Nucleus accumbens (tissue), 56 donors: Measurements from ENCODE around the gene TNNI3K.

Experiments
- DNase-seq, 56 donors: peaks; one replicate each; lab custom pipeline; 2025; lab: John Stamatoyannopoulos, UW

The TNNI3K gene

DNA sequence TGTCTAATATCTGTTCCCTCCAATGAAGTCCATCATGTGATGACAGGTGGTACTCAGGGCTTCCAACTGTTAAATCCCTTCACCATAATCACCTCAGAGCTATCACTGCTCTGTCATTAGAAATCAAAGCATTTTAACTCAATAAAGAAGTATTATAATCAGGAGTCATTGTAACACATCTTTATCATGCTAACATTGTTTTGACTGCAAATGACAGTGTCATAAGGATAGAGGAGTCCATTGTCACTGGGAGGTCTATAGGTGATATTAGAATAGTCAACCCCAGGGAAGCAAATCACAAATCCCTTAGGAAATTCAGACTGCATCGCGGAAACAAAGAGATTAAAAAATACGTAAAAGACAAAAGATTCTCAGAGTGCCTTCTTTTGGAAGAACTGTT, 246.4 kb downstream of the TNNI3K start:
- DNase-seq, result no peak

- DNase-seq, result no peak
Measured at GRCh38 chr1:74485622-74486021, 250.4 kb downstream of the TNNI3K start.

DNA sequence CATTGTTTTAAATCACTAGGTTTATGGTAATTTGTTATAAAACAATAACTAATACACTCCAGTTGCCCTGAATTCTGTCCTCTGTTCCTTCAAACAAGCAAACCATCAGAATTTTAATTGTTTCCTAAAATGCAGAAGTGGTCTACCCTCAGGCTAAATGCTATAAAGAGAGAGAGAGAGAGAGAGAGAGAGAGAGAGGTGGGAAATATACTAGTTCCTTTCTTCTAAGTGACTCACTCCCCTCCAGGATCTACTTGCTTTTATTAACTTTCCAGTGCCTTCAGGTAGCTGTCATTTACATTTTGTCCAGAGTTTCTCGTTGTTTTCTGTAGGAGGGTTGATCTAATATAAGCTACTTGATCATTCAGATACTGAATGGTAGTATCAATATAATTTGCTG, 250.8 kb downstream of the TNNI3K start:
- DNase-seq, result no peak

DNA sequence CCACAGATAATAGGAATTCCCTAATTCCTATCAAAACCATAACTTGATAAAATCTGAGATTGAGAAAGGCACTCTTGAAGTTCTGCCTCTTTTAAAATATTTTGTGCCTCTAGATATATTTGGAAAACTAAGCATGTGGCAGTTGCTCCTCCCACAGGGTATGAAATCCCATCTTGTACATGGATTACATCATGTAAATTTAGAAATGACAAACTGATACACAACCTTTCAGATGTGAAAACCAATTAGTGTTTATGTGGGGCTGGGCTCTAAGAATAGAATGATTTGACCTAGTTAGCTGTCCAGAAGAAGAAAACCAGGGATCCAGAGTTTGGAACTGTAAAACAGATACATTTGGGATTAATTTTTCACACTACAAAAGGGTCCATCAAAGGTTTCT, 261.5 kb downstream of the TNNI3K start:
- no peak for DNase-seq

DNA sequence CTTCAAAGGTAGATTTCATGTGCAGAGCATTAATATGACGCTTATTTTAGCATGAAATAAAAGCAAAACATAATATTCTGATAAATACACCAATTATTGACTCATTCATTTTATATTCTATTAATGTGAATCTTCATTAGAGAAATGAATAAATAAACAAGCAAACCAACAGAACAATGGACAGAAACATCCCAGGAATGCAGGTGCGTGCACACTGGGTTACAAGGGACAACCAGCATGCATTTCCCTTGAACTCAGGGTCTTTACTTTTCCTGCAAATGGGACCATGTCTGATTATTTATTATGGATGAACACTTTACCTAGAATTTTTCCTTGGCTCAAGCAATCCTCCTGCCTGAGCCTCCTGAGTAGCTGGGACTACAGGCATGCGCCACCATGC, 263.7 kb downstream of the TNNI3K start:
- DNase-seq, result no peak

DNA sequence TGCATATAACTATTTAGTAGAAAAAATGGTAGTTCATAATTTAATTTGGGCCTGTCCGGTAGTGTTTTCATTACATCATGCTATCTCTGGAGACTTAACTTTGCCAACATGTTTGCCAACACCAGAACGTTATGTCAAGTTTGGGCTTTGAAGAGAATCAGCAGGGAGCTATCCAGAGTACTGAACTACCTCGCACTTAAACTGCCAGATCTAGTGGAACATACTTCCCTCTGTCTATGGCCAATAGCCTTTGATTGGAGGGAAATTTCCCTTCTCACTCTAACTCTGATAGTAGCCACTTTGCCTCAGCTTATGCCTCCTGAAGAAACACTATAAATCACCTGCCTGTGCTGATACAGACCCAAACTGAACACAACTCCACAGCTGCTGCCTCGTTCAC, 267.2 kb downstream of the TNNI3K start:
- no peak for DNase-seq

- no peak for DNase-seq
Measured at GRCh38 chr1:74502858-74503257, 267.7 kb downstream of the TNNI3K start.

GRCh38 chr1:74504125-74504932, 269.1 kb downstream of the TNNI3K start:
- peak in 46 of 56 donors; percentile 1 to 83 (median 39) for DNase-seq

GRCh38 chr1:74504933-74505512, 269.8 kb downstream of the TNNI3K start:
- DNase-seq, result peak in 42 of 56 donors; percentile 4 to 84 (median 43)

DNA sequence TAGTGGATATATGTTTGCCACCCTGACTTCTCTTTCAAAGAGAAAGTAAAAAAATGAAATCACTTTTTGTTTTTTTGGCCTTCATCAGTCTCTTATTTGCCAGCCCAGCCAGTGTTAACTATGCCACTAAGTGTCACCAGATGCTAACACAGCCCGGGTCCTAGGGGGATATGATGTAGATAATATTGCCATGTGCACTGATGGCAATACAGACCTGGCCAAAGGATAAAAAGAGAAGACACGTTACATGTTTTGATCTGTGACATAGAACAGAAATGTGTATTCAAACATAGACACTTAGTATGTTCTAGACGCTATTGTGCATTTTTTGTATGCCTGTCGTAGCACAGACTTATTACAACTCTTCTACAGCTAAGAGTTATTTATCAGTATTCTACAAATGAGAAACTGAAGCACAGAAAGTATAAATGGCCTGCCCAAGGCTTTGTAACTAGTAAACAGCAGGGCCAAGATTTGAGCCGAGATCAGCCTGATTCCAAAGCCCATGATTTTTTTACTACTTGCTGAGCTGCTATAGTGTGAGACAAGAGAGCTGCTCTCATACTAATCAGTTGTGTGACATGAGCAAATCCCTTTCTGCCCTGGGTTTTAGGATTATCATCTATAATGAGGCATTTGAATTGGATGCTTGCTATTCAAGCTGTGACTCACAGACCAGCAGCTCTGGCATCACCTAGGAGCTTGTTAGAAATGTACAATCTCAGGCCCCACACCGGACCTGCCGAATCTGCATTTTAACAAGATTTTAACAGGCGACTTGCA, 270.9 kb downstream of the TNNI3K start:
- peak in 1 of 56 donors; percentile 8 for DNase-seq

GRCh38 chr1:74508449-74508848, 273.3 kb downstream of the TNNI3K start:
- no peak for DNase-seq

GRCh38 chr1:74512170-74512915, 277.2 kb downstream of the TNNI3K start, which contains the start of gene LRRC53:
LRRC53 (minus strand) TSS chr1:74512611; CDS start chr1:74483349, 29,262 bp downstream.
- DNase-seq, result no peak

DNA sequence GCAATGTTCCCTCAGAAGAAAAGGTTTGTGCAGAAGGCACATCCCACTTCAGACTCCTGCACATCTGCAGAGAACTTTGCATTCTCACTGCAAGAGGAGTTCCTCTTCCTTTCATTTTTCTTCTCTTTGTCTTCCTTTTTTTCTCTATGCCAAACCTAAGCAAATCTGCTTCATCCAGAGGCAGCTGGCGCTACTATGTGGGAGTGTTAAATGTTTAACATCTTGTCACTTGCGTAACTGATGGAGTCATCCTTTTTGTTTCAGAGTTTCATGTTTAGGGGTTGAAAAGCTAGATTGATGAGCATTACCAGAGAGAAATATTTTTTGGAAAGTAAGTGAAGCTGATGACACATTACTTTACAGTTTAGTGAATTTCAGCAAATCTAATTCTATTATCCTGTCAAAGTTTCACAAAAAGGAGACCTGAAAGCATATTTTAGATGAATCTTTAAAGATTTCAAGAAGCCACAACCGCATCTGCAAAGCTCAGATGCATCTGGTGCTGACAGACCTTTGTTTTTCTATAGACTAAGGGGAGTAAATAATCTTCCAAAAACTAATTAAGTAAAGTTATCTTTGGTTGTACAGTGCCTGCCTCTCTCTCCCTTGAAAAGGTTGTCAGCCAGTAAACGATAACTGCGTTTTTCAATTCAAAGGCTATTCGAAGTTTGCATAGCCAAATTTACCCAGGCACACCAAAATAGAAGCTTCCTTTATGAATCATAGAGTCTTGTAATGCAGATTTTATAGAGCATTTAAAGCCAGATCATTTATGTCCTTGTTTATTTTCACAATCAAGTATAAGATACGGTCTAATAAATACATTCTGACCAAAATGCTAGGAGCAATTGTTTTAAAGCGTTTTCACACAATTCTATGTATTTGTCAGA, 278.5 kb downstream of the TNNI3K start:
- peak in 19 of 56 donors; percentile 2 to 61 (median 13) for DNase-seq

GRCh38 chr1:74517599-74518051, 282.4 kb downstream of the TNNI3K start:
- no peak for DNase-seq

- no peak for DNase-seq
Measured at GRCh38 chr1:74522148-74522547, 287.0 kb downstream of the TNNI3K start.

DNA sequence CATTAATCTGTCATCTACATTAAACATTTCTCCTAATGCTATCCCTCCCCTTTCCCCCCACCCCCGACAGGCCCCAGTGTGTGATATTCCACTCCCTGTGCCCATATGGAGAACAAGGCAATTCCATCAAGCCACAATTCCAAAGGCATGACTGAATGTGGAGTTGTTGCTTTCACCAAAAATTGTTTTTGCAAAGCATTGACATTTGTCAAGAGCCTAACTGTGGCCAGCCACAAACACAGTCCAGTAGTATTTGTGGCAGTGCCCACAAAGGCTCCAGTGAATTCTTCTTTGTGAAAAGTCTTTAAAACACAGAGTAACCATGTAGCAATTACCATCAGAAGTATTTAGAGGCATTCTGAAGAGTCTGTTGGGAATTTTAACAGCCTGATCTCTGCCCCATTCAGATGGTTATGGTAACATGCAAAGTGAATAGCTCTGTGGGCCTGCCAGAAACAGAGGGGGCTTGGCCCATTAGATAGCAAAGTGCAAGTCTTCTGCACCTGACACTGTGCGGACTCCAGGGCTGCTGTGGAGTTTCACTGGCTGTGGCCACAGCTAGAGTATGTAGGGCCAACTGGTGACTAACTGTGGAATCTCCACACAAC, 288.8 kb downstream of the TNNI3K start:
- DNase-seq, result no peak

DNA sequence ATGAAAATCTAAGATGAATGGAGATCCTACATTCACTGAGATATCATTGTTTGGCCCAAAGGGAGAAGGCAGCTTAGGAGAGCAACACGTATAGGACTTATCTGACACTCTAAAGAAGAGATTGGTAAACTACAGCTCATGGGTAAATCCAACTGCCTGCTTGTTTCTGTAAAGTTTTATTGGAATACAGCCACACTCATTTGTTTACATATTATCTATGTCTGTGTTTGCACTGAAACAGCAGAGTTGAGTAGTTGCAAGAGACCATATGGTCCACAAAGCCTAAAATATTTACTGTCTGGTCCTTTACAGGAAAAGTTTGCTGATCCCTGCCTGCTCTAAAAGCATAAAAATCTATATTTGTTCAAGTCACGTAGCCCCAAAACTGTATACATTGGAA, 291.5 kb downstream of the TNNI3K start:
- DNase-seq, result no peak

DNA sequence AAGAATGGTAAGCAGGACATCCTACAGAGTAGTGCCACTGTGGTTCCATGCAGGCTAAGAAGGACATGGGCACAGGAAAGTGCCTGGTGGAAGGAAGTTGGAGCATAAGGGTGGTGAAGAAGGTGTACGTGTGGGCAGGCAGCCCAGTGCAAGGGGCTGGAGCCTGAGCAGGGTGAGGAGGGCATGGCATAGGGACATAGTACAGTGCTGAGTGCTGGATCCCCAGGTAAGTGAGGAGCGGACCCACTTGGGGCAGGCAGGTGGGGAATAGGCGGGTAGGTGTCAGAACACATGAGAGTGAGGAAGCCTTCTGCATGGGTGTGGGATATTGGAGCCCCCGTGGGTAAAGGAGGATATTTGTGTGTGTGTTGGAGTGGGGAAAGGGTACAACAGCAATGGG, 292.9 kb downstream of the TNNI3K start:
- no peak for DNase-seq

- DNase-seq, result no peak
Measured at GRCh38 chr1:74530892-74531291, 295.7 kb downstream of the TNNI3K start.
